Lower leg skin (tissue), 3 donors: ENCODE data around the gene SIM1.

Experiments
- CTCF ChIP-seq, 3 donors: fragments of 450-650 bp; IDR thresholded peaks; one replicate each; pipeline ENCODE4 v1.5.1; 2016; ENCODE audit warnings: antibody characterized with exemption in 3 of 3, mild to moderate bottlenecking in 3 of 3, moderate library complexity in 2 of 3
- POLR2A ChIP-seq, 2 donors: fragments of 450-650 bp; IDR thresholded peaks; one replicate each; pipeline ENCODE4 v1.6.1; 2016 to 2017; ENCODE audit warnings: antibody characterized with exemption in 2 of 2, mild to moderate bottlenecking in 1 of 2, moderate library complexity in 1 of 2

DNA sequence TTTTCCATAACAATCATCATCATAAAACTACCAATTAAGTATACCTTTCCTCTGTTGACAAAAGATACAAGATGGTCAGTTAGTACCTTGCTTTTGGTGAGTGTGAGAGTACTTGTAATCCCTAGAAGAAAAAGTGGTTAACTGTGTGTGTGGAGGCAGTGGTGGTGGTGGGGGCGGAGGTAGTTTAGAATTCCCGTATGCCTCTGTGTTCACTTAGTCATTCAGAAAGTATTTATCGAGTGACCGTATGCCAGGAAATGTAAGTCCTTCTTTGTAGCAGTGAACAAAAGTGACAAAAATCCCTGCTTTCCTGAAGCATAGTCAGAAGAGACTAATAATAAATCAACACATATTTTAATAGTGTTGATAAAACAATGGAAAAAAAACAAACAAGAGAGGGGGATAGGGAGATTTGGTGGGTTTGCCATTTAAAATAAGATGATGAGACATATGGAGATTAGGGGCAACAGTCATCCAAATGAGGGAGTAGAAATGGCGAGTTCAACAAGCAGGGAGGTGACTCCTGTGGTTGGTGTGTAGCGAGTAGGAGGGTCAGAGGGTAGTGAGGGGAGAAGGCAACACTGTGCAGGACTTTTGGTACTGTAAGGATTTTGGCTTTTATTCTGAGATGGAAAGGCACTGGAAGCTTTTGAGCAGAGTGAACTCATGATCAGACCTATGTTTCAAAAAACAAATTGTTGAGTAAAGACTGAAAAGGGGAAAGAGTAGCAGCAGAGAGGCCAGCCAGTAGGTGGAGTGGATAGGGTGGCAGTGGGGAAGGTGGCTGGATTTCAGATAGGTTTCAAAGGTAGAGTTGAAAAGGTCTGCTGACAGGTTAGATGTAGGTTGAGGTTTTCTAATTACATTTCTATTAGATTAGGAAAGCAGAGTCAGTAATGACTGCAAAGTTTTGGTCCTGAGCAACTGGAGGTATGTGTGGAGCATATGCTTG, 40.3 kb upstream of the SIM1 start:
- TF ChIP-seq CTCF (IDR thresholded peaks at IDR 0.05) (no peak), POLR2A (IDR thresholded peaks at IDR 0.05) (no peak)
